ENCODE results near the gene MYO10.

GRCh38 chr5:16916262-16916878 lies 19.7 kb downstream of the MYO10 start:
- TF ChIP-seq, protein P1, sequence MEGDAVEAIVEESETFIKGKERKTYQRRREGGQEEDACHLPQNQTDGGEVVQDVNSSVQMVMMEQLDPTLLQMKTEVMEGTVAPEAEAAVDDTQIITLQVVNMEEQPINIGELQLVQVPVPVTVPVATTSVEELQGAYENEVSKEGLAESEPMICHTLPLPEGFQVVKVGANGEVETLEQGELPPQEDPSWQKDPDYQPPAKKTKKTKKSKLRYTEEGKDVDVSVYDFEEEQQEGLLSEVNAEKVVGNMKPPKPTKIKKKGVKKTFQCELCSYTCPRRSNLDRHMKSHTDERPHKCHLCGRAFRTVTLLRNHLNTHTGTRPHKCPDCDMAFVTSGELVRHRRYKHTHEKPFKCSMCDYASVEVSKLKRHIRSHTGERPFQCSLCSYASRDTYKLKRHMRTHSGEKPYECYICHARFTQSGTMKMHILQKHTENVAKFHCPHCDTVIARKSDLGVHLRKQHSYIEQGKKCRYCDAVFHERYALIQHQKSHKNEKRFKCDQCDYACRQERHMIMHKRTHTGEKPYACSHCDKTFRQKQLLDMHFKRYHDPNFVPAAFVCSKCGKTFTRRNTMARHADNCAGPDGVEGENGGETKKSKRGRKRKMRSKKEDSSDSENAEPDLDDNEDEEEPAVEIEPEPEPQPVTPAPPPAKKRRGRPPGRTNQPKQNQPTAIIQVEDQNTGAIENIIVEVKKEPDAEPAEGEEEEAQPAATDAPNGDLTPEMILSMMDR (IDR thresholded peaks at IDR 0.05) = no peak
- TF ChIP-seq POLR2A (IDR thresholded peaks at IDR 0.05) (no peak), EP300 (IDR thresholded peaks at IDR 0.05) (no peak), POLR2AphosphoS5 (IDR thresholded peaks at IDR 0.05) (no peak)
